ENCODE results near the gene HNRNPDL.

DNA sequence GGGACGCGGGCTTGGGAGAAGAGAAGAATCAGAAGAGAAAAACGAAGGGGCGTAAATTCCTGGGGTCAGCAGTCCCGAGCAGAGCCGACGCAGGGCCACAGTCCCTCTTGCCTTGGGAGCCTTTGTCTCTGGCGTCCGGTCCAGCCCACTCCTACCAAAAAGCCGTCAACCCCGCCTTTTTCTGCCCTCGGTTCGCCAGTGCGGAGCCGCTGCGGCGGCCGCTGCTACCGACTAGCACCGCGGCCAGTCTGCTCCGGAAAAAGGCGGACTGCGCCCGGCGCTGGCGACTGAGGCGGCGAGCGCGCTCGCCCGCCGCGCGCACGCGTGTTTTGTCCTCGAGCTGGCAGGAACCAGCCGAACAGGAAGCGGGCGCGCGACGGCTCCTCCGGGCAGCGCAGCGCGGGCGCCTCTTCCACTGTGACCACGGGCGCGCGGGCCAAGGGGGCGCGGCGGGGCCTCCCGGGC, 502 bp downstream of the HNRNPDL start:
- TF ChIP-seq SUZ12 (IDR thresholded peaks at IDR 0.05; ENCODE audit: extremely low read depth, insufficient read depth, insufficient read length) (no peak), ZNF274 (IDR thresholded peaks at IDR 0.05; ENCODE audit: low read depth, low read length) (no peak), YY1 (IDR thresholded peaks at IDR 0.05; ENCODE audit: insufficient read depth, insufficient read length) (no peak)
